Sigmoid colon (tissue), 7 donors: ENCODE measurements around the gene OGG1. TPM values are rescaled to one million over a fixed set of nuclear protein-coding genes. Genes with fewer than 3 reads are reported as not detected.

ENCODE experiments used
- DNase-seq: peaks from one replicate; pipeline ENCODE4 v3.0.0-alpha.2; 2019
- H3K27ac ChIP-seq, 4 donors: fragments of 200-600 bp; sonication (generic); one replicate each; pipeline ENCODE4 v1.5.1; 2016 to 2019; ENCODE audit warnings: mild to moderate bottlenecking in 1 of 4
- H3K27me3 ChIP-seq, 3 donors: fragments of 200-600 bp; sonication (generic); one replicate each; pipeline ENCODE4 v1.5.1; 2019; ENCODE audit warnings: mild to moderate bottlenecking in 1 of 3
- H3K36me3 ChIP-seq, 4 donors: fragments of 200-600 bp; sonication (generic); one replicate each; pipeline ENCODE4 v1.5.1; 2016 to 2019
- H3K4me1 ChIP-seq, 4 donors: fragments of 200-600 bp; sonication (generic); one replicate each; pipeline ENCODE4 v1.5.1; 2017 to 2019
- H3K4me3 ChIP-seq, 4 donors: fragments of 200-600 bp; sonication (generic); one replicate each; pipeline ENCODE4 v1.5.1; 2017 to 2019; ENCODE audit warnings: mild to moderate bottlenecking in 2 of 4, moderate library complexity in 1 of 4
- H3K9me3 ChIP-seq, 4 donors: fragments of 200-600 bp in 3 of 4; sonication (generic) in 3 of 4; one replicate each; pipeline versions ENCODE4 v1.5.1 to v1.6.1; 2013 to 2019
- CTCF ChIP-seq, 4 experiments: fragments of 450-650 bp in 3 of 4; fragments of 200-600 bp in 1 of 4; IDR thresholded peaks; one replicate each; pipeline ENCODE4 v1.5.1; 2016 to 2019; ENCODE audit warnings: antibody characterized with exemption in 4 of 4, mild to moderate bottlenecking in 3 of 4, moderate library complexity in 2 of 4
- EP300 ChIP-seq, 4 donors: sonication (generic); formaldehyde crosslinking; IDR thresholded peaks; one replicate each; pipeline ENCODE4 v1.6.1; 2017; ENCODE audit warnings: antibody characterized with exemption in 4 of 4
- POLR2A ChIP-seq, 2 donors: fragments of 450-650 bp; IDR thresholded peaks; one replicate each; pipeline ENCODE4 v1.6.1; 2016; ENCODE audit warnings: antibody characterized with exemption in 2 of 2, mild to moderate bottlenecking in 2 of 2, moderate library complexity in 2 of 2
- POLR2AphosphoS5 ChIP-seq, 4 donors: sonication (generic); formaldehyde crosslinking; IDR thresholded peaks; one replicate each; pipeline ENCODE4 v1.6.1; 2017; ENCODE audit warnings: antibody characterized with exemption in 4 of 4
- WGBS, 2 donors: extraction: QIAGEN DNeasy Blood & Tissue Kit; methylation state at CpG; one replicate each; pipeline ENCODE4 v1.1.7; 2013; 5-methylcytosine and 5-hydroxymethylcytosine counted together
- intact Hi-C: fragments of 100-400 bp; cut with DNase I; formaldehyde crosslinking; loops from one replicate; pipeline ENCODE4 v1.15.1; 2023
- polyA plus RNA-seq, 3 donors: library from polyadenylated mRNA; stranded (reverse); fragments of 200-250 nt; gene quantifications; one replicate each; pipeline ENCODE4 v1.2.3, GENCODE V29; 2013
- total RNA-seq, 4 donors: library from RNA; depleted of rRNA; stranded (reverse); fragments of >200 nt; gene quantifications; one replicate each; pipeline ENCODE4 v1.1.0, GENCODE V29; 2016
- donor health status: healthy with polysubstance abuse.
- donor health status: Bipolar disorder and iron deficiency.
- donor health status: healthy.

OGG1 gene
- total and polyA plus RNA-seq, 7 donors, result 15.6 to 34.6 (median 23.6) TPM

DNA sequence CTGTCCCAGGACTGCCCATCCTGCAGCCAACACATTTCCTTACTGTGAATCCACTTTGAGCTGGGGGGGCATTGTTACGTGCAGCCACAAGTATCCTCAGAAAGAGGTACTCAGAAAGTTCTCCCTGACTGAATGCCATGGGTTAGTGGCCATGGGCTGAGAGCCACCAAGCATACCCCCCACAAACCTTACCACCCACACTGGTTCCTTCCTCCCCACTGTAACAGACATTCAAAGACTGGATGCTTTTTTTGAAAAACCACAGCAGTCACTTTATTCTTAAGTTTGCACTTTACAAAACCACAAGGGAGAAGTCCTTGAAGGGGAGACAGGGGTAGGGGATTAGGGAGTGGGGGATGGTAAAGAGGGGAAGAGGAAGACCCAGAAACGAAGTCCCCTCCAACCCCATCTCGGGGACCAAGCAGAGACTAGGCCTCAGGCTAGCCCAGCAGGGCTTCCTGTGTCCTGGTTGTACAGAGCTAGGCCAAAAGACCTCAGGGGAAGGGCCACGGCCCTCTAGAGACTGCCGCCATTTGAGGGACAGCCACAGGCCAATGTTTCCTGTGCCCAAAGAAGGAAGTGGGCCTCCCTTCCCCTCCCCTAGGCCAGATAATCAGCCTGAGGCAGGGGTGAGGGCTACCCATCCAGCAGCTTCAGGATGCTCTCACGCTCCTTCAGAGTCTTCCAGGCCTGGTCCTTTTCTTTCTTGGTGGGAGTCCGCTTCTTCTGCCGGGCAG, 30.1 kb downstream of the OGG1 start:
- DNase-seq, result no peak
- WGBS, 2 donors, result 54 to 84% methylated on average over 8 of the region's 8 CpGs

DNA sequence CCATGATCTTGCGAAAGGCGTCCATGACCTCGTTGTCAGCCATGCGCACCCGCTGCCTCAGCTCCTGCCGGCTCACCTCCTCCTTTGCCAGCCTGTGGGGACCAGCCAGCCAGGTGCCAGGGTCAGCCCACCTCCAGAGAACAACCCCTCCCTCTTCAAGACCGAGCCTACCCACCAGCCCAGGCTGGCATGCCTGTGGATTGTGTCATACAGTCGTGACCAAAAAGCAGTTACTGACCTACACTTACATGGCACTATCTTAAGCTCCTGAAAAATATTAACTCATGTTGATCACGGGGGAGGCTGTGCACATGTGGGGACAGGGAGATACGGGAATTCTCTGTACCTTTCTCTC, 30.7 kb downstream of the OGG1 start:
- Histone ChIP-seq H3K36me3 (peaks cover 24 to 64% (median 32%) of the 10 kb centered on the region in 4 donors), H3K9me3 (no peaks in the 10 kb centered on the region), H3K4me1 (peaks cover 0 to 9% (median 7%) of the 10 kb centered on the region in 4 donors), H3K27me3 (no peaks in the 10 kb centered on the region), H3K27ac (peak overlapping the region in 3 of 4 donors; percentile 1 to 45 (median 9)), H3K4me3 (no peak overlapping the region)
- TF ChIP-seq POLR2A (IDR thresholded peaks at IDR 0.05), result no peak
- no peak for TF ChIP-seq CTCF (IDR thresholded peaks at IDR 0.05)
- TF ChIP-seq POLR2AphosphoS5 (IDR thresholded peaks at IDR 0.05), result no peak
- no peak for TF ChIP-seq EP300 (IDR thresholded peaks at IDR 0.05)
- intact Hi-C loops, result no loop called here
- no peak for DNase-seq
- 65 to 83% methylated on average over 10 of the region's 10 CpGs for WGBS, 2 donors

More for the DNA sequence above, 30.1 kb downstream of the OGG1 start:
- Histone ChIP-seq H3K36me3 (peaks cover 21 to 58% (median 30%) of the 10 kb centered on the region in 4 donors), H3K27me3 (no peaks in the 10 kb centered on the region), H3K4me1 (peaks cover 0 to 9% (median 7%) of the 10 kb centered on the region in 4 donors), H3K27ac (peak overlapping the region in 3 of 4 donors; percentile 1 to 45 (median 9)), H3K9me3 (no peaks in the 10 kb centered on the region), H3K4me3 (no peak overlapping the region)
- intact Hi-C loops, result no loop called here
- no peak for TF ChIP-seq POLR2AphosphoS5 (IDR thresholded peaks at IDR 0.05)
- no peak for TF ChIP-seq POLR2A (IDR thresholded peaks at IDR 0.05)
- TF ChIP-seq CTCF (IDR thresholded peaks at IDR 0.05), result no peak
- no peak for TF ChIP-seq EP300 (IDR thresholded peaks at IDR 0.05)

DNA sequence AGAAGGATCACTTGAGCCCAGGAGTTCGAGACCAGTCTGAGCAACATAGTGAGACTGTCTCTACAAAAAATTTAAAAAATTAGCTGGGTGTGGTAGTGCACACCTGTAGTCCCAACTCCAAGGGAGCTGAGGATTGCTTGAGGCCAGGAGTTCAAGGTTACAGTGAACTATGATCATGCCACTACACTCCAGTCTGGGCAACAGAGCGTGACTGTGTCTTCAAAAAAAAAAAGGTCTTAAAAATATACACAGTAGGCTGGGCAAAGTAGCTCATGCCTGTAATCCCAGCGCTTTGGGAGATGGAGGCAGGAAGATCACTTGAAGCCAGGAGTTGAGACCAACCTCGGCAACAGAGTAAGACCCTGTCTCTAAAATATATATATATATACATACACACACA, 31.2 kb downstream of the OGG1 start:
- Histone ChIP-seq H3K27me3 (no peaks in the 10 kb centered on the region), H3K27ac (no peak overlapping the region), H3K36me3 (peaks cover 24 to 69% (median 33%) of the 10 kb centered on the region in 4 donors), H3K9me3 (no peaks in the 10 kb centered on the region), H3K4me1 (peaks cover 0 to 9% (median 7%) of the 10 kb centered on the region in 4 donors), H3K4me3 (no peak overlapping the region)
- no peak for TF ChIP-seq EP300 (IDR thresholded peaks at IDR 0.05)
- TF ChIP-seq CTCF (IDR thresholded peaks at IDR 0.05), result no peak
- no peak for TF ChIP-seq POLR2A (IDR thresholded peaks at IDR 0.05)
- TF ChIP-seq POLR2AphosphoS5 (IDR thresholded peaks at IDR 0.05), result no peak
- WGBS, 2 donors, result 86 to 87% methylated on average over 4 of the region's 4 CpGs
- intact Hi-C loops, result no loop called here
- no peak for DNase-seq

- H3K27me3 ChIP-seq, result no peaks in the 10 kb centered on the region
- H3K27ac ChIP-seq, result no peak overlapping the region
- H3K36me3 ChIP-seq, result peaks cover 24 to 75% (median 36%) of the 10 kb centered on the region in 4 donors
- 68 to 90% methylated on average over 1 of the region's 1 CpG for WGBS, 2 donors
- peaks cover 0 to 9% (median 7%) of the 10 kb centered on the region in 4 donors for H3K4me1 ChIP-seq
- no peak for TF ChIP-seq CTCF (IDR thresholded peaks at IDR 0.05)
- no peak for TF ChIP-seq POLR2AphosphoS5 (IDR thresholded peaks at IDR 0.05)
- TF ChIP-seq EP300 (IDR thresholded peaks at IDR 0.05), result no peak
- no peak for TF ChIP-seq POLR2A (IDR thresholded peaks at IDR 0.05)
- no peaks in the 10 kb centered on the region for H3K9me3 ChIP-seq
- DNase-seq, result no peak
- intact Hi-C loops, result no loop called here
- H3K4me3 ChIP-seq, result no peak overlapping the region
These were observed 31.8 kb downstream of the OGG1 start for GRCh38 chr3:9781551-9781950.
